HFFc6 (cell line): ENCODE measurements around the gene INPP4A. TPM values are rescaled to one million over a fixed set of nuclear protein-coding genes. Genes with fewer than 3 reads are reported as not detected.
A peak's percentile ranks its signal among the peaks of the same experiment; 100 is the strongest.

Experiments
- DNase-seq: peaks from one replicate; pipeline ENCODE4 v3.0.0-alpha.2; 2018
- H3K27ac Mint-ChIP-seq: 2 replicates; pipeline ENCODE4 v1.8.0; 2020; ENCODE audit warnings: mild to moderate bottlenecking, mixed read lengths
- H3K27me3 Mint-ChIP-seq: 2 replicates; pipeline ENCODE4 v1.8.0; 2021; ENCODE audit warnings: mild to moderate bottlenecking, moderate library complexity, mixed read lengths; ENCODE audit not compliant: insufficient read depth
- H3K36me3 Mint-ChIP-seq: 2 replicates; pipeline ENCODE4 v1.8.0; 2021; ENCODE audit warnings: low read depth, mixed read lengths
- H3K4me1 Mint-ChIP-seq: 2 replicates; pipeline ENCODE4 v1.8.0; 2020; ENCODE audit warnings: low read depth, mixed read lengths
- H3K4me3 Mint-ChIP-seq: 2 replicates; pipeline ENCODE4 v1.8.0; 2020; ENCODE audit warnings: mild to moderate bottlenecking, moderate library complexity, mixed read lengths
- H3K9me3 Mint-ChIP-seq: 2 replicates; pipeline ENCODE4 v1.8.0; 2020; ENCODE audit warnings: mild to moderate bottlenecking, mixed read lengths
- long read RNA-seq: library from polyadenylated mRNA; unstranded; transcript quantifications from one replicate; pipeline ENCODE4 v2.0.0, GENCODE V29; 2019
- total RNA-seq, 6 experiments: library from RNA; stranded (reverse); fragmentation: NEBNext Ultra II Directional; extraction: Animal tissue kit (Norgen Biotek cat#: 25700); gene quantifications; 2 replicates in 1 of 6; 3 replicates in 5 of 6; pipeline ENCODE4 v1.2.3, GENCODE V29; 2021
- TF ChIP-seq, protein P1 (sequence below): fragments of 200-600 bp; sonication (generic); IDR thresholded peaks from 2 replicates; pipeline ENCODE4 v1.5.0; 2021; ENCODE audit warnings: antibody characterized with exemption, mild to moderate bottlenecking

INPP4A gene
- total RNA-seq: 10 to 100 TPM; 15.8 to 19.4 (median 18.2) TPM
- long read RNA-seq, partial matches to known transcripts: 1 of 4 reads
- long read RNA-seq, other reads (novel, unspliced or antisense): 3 of 4 reads

DNA sequence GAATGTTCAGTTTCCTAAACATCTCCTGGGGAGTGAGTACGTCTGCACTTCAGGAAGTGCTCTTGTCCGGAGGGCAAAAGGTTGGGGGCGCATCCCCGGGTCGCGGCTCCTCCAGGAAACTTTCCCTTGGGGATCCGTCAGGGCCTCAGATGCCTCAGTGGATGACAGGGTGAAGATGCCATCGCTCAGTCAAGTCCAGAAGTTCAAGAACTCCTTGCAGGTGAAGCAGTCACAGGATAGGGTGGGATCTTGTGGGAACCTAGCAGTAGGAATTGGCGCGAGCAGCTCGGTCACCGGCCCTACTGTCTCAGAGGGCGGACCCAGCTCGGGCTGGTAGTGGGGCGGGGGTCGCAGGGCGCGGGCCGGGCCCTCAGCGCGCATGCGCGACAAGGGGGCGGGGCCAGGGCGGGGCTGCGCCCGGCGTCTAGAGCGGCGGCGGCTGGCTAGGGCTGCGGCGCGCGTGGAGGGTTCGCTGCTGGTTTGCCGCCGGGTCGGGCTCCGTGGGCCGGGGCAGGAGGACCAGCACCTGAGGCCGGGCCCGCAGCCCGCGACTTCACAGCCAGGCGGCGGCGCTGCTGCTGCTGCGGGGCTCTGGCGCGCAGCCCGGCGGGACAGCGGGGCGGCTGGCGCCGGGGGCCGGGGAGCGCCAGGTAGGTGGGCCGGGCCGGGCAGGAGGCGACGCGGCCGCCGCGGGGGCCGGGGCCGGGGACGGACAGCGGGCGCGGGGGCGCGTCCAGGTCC is at the start of gene INPP4A:
Gene INPP4A (plus strand): TSS at position 423 of the 741 bp plus-strand sequence. CDS start 75,191 bp downstream, outside the sequence.
- Mint-ChIP-seq H3K9me3 (no peaks in the 10 kb centered on the region), H3K27me3 (peaks cover 2% of the 10 kb centered on the region)
- peak; percentile 48 for DNase-seq

DNA sequence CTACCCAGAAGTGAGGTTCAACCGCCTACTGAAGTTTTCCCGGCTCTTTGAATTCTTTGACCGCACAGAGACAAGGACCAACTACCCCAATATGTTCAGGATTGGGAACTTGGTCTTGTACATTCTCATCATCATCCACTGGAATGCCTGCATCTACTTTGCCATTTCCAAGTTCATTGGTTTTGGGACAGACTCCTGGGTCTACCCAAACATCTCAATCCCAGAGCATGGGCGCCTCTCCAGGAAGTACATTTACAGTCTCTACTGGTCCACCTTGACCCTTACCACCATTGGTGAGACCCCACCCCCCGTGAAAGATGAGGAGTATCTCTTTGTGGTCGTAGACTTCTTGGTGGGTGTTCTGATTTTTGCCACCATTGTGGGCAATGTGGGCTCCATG is 48.7 kb upstream of the INPP4A start:
- peaks cover 26% of the 10 kb centered on the region for H3K27me3 Mint-ChIP-seq
- H3K9me3 Mint-ChIP-seq: no peaks in the 10 kb centered on the region
- no peak overlapping the region for H3K27ac Mint-ChIP-seq
- no peaks in the 10 kb centered on the region for H3K36me3 Mint-ChIP-seq
- TF ChIP-seq, protein P1, sequence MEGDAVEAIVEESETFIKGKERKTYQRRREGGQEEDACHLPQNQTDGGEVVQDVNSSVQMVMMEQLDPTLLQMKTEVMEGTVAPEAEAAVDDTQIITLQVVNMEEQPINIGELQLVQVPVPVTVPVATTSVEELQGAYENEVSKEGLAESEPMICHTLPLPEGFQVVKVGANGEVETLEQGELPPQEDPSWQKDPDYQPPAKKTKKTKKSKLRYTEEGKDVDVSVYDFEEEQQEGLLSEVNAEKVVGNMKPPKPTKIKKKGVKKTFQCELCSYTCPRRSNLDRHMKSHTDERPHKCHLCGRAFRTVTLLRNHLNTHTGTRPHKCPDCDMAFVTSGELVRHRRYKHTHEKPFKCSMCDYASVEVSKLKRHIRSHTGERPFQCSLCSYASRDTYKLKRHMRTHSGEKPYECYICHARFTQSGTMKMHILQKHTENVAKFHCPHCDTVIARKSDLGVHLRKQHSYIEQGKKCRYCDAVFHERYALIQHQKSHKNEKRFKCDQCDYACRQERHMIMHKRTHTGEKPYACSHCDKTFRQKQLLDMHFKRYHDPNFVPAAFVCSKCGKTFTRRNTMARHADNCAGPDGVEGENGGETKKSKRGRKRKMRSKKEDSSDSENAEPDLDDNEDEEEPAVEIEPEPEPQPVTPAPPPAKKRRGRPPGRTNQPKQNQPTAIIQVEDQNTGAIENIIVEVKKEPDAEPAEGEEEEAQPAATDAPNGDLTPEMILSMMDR: no peak
- no peak overlapping the region for H3K4me3 Mint-ChIP-seq
- no peak for DNase-seq
- peaks cover 9% of the 10 kb centered on the region for H3K4me1 Mint-ChIP-seq

More for the DNA sequence above, at the start of gene INPP4A:
- Mint-ChIP-seq H3K36me3 (no peaks in the 10 kb centered on the region; the same call in 1 of the 2 replicates), H3K4me3 (peak within 1 kb of the TSS; percentile 95), H3K27ac (peak within 1 kb of the TSS; percentile 91), H3K4me1 (peaks cover 23% of the 10 kb centered on the region)
- TF ChIP-seq, protein P1: 0 out of 2 replicates have a peak, but pooled peaks have one; percentile 6

DNA sequence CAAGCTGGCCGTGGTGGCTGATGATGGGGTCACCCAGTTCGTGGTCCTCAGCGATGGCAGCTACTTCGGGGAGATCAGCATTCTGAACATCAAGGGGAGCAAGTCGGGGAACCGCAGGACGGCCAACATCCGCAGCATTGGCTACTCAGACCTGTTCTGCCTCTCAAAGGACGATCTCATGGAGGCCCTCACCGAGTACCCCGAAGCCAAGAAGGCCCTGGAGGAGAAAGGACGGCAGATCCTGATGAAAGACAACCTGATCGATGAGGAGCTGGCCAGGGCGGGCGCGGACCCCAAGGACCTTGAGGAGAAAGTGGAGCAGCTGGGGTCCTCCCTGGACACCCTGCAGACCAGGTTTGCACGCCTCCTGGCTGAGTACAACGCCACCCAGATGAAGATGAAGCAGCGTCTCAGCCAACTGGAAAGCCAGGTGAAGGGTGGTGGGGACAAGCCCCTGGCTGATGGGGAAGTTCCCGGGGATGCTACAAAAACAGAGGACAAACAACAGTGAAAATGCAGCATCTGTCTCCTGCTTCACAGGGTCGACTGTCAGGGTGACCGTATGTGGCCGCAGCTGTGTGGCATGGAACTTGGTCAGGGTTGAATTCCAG is 47.8 kb upstream of the INPP4A start:
- Mint-ChIP-seq H3K27ac (no peak overlapping the region), H3K27me3 (peaks cover 31% of the 10 kb centered on the region), H3K4me3 (no peak overlapping the region)

DNA sequence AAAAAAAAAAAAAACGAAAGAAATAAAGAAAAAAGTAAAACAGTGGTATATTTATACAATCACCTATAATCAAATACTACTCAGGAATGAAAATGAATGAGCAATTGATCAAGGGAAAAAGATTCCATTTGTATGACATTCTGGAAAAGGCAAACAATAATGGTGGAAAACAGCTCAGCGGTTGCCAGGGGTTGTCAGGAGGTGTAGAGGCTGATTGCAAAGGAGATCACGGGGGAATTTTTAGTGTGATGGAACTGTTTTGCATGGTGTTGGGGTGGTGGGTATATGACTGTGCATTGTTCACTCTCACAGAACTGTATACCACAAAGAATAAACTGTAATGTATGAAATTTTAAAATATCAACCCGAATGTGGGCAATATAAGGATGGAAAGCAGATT is 45.5 kb upstream of the INPP4A start:
- H3K27ac Mint-ChIP-seq: no peak overlapping the region
- peaks cover 9% of the 10 kb centered on the region for H3K4me1 Mint-ChIP-seq
- DNase-seq: no peak
- no peaks in the 10 kb centered on the region for H3K36me3 Mint-ChIP-seq
- no peaks in the 10 kb centered on the region for H3K9me3 Mint-ChIP-seq
- TF ChIP-seq, protein P1: no peak
- peaks cover 30% of the 10 kb centered on the region for H3K27me3 Mint-ChIP-seq
- H3K4me3 Mint-ChIP-seq: no peak overlapping the region

More for the DNA sequence above, 47.8 kb upstream of the INPP4A start:
- peaks cover 9% of the 10 kb centered on the region for H3K4me1 Mint-ChIP-seq
- TF ChIP-seq, protein P1: no peak
- no peaks in the 10 kb centered on the region for H3K36me3 Mint-ChIP-seq
- DNase-seq: no peak
- no peaks in the 10 kb centered on the region for H3K9me3 Mint-ChIP-seq

DNA sequence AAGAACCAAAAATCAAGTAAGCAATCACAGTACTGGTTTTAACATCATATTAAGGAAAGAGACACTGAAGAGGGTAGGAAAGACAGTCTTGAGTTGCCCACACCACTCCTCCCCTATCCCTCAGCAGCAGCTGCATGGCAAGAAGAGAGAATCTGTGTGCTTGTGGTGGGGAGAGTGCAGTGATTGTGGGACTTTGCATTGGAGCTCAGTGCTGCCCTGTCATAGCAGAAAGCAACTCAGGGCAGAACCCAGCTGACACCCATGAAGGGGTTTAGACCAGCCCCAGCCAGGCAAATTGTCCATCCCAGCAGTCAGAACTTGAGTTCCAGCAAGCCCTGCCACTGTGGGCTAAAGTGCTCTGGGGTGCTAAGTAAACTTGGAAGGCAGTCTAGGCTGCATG is 40.8 kb upstream of the INPP4A start:
- Mint-ChIP-seq H3K27me3 (peaks cover 29% of the 10 kb centered on the region), H3K27ac (no peak overlapping the region), H3K4me1 (no peaks in the 10 kb centered on the region), H3K4me3 (no peak overlapping the region), H3K36me3 (no peaks in the 10 kb centered on the region), H3K9me3 (no peaks in the 10 kb centered on the region)
- TF ChIP-seq, protein P1: no peak
- no peak for DNase-seq
